AG04449 (cell line): Measurements from ENCODE around the gene KDM6B.

Experiments used
- CTCF ChIA-PET: fragments of 350-600 bp; formaldehyde crosslinking; extraction: SDS; loops from one replicate; lab custom pipeline; 2021; ENCODE audit warnings: antibody characterized with exemption; lab: Yijun Ruan, JAX
- POLR2A ChIA-PET: fragments of 400-600, 350-600 bp; formaldehyde crosslinking; extraction: SDS; loops from one replicate; lab custom pipeline; 2020; ENCODE audit warnings: antibody characterized with exemption, inconsistent platforms; lab: Yijun Ruan, JAX
- DNase-seq: peaks from one replicate; pipeline ENCODE4 v3.0.0-alpha.2; 2010; ENCODE audit warnings: low read depth, low spot score
- H3K4me3 ChIP-seq: 2 replicates; pipeline ENCODE4 v1.5.1; 2011; ENCODE audit warnings: low read depth, mild to moderate bottlenecking, control low read depth, low read length
- CTCF ChIP-seq: IDR thresholded peaks from one replicate; pipeline ENCODE4 v1.5.1; 2011; ENCODE audit warnings: mild to moderate bottlenecking, moderate library complexity, low read length, control low read depth, inconsistent platforms; ENCODE audit not compliant: insufficient read depth; ENCODE audit errors: missing control alignments

The KDM6B gene

GRCh38 chr17:7818026-7818425 is 16.0 kb upstream of the KDM6B start:
- ChIA-PET POLR2A (no interaction called here), CTCF (interaction anchor here (0.9 to 4.2 kb wide), 6 partner anchors 19 to 95 kb away, joined by 3 to 17 read pairs (median 3); partner anchors contain the start of genes NAA38 and TMEM88)
- no peak overlapping the region for H3K4me3 ChIP-seq
- no peak for TF ChIP-seq CTCF
- DNase-seq: no peak

- no peak overlapping the region for H3K4me3 ChIP-seq
- TF ChIP-seq CTCF: no peak
- ChIA-PET CTCF (interaction anchor here (0.8 to 5.7 kb wide), 17 partner anchors 7 to 242 kb away, joined by 3 to 47 read pairs (median 3); partner anchors contain the start of genes KDM6B, NAA38 and TMEM88), POLR2A (no interaction called here)
- DNase-seq: no peak
These were observed 15.0 kb upstream of the KDM6B start for GRCh38 chr17:7818746-7819645.

GRCh38 chr17:7820231-7820630 is 13.8 kb upstream of the KDM6B start:
- ChIA-PET CTCF (interaction anchor here (0.7 to 5.7 kb wide), 17 partner anchors 8 to 238 kb away, joined by 3 to 47 read pairs (median 7); partner anchors contain the start of genes KDM6B, NAA38 and TMEM88), POLR2A (no interaction called here)
- no peak for TF ChIP-seq CTCF
- H3K4me3 ChIP-seq: no peak overlapping the region
- DNase-seq: no peak

GRCh38 chr17:7822126-7822525 is 11.9 kb upstream of the KDM6B start:
- no peak overlapping the region for H3K4me3 ChIP-seq
- TF ChIP-seq CTCF: no peak
- no peak for DNase-seq
- CTCF ChIA-PET: interaction anchor here (0.5 to 5.7 kb wide), 21 partner anchors 10 to 220 kb away, joined by 3 to 47 read pairs (median 7); partner anchors contain the start of genes KDM6B, NAA38 and TMEM88
- POLR2A ChIA-PET: no interaction called here

GRCh38 chr17:7823581-7824001 is 10.4 kb upstream of the KDM6B start:
- DNase-seq: no peak
- H3K4me3 ChIP-seq: no peak overlapping the region
- CTCF ChIA-PET: interaction anchor here (0.6 to 5.7 kb wide), 26 partner anchors 9 to 239 kb away, joined by 3 to 47 read pairs (median 5); partner anchors contain the start of genes KDM6B and NAA38
- POLR2A ChIA-PET: no interaction called here
- TF ChIP-seq CTCF: no peak
